ENCODE results near the gene TMPRSS2. TPM values are rescaled to one million over a fixed set of nuclear protein-coding genes. Genes with fewer than 3 reads are reported as not detected.
"Not testable (repeated sequence)": the region's sequence is repeated elsewhere in the genome, so short reads cannot be mapped to it uniquely, and the experiment has no call there.

Gene TMPRSS2
- total RNA-seq, 1 experiment from 2014 or later: not detected

GRCh38 chr21:41435706-41436105 lies 72.3 kb downstream of the TMPRSS2 start:
- in situ Hi-C loops (cut with HindIII; ENCODE audit: low sequenced_read_pairs): no loop called here

GRCh38 chr21:41433566-41433965 lies 74.4 kb downstream of the TMPRSS2 start:
- in situ Hi-C loops (cut with HindIII; ENCODE audit: low sequenced_read_pairs): no loop called here
- DNase-seq (ENCODE audit: low spot score): no peak

More at GRCh38 chr21:41435706-41436105, 72.3 kb downstream of the TMPRSS2 start:
- no peak for DNase-seq (ENCODE audit: low spot score)

GRCh38 chr21:41432562-41433460 lies 75.1 kb downstream of the TMPRSS2 start:
- in situ Hi-C loops (cut with HindIII; ENCODE audit: low sequenced_read_pairs): no loop called here
- DNase-seq (ENCODE audit: low spot score): no peak

- in situ Hi-C loops (cut with HindIII; ENCODE audit: low sequenced_read_pairs): no loop called here
- DNase-seq (ENCODE audit: low spot score): no peak
Measured at GRCh38 chr21:41431788-41432548, 76.0 kb downstream of the TMPRSS2 start.

GRCh38 chr21:41429925-41430491 lies 78.0 kb downstream of the TMPRSS2 start:
- no peak for DNase-seq (ENCODE audit: low spot score)
- in situ Hi-C loops (cut with HindIII; ENCODE audit: low sequenced_read_pairs): no loop called here

- DNase-seq (ENCODE audit: low spot score): no peak
- in situ Hi-C loops (cut with HindIII; ENCODE audit: low sequenced_read_pairs): no loop called here
Measured at GRCh38 chr21:41429305-41429704, 78.7 kb downstream of the TMPRSS2 start.

GRCh38 chr21:41428847-41429246 lies 79.1 kb downstream of the TMPRSS2 start:
- no peak for DNase-seq (ENCODE audit: low spot score)
- in situ Hi-C loops (cut with HindIII; ENCODE audit: low sequenced_read_pairs): no loop called here

- in situ Hi-C loops (cut with HindIII; ENCODE audit: low sequenced_read_pairs): no loop called here
- no peak for DNase-seq (ENCODE audit: low spot score)
Measured at GRCh38 chr21:41428311-41428710, 79.6 kb downstream of the TMPRSS2 start.

- in situ Hi-C loops (cut with HindIII; ENCODE audit: low sequenced_read_pairs): no loop called here
- DNase-seq (ENCODE audit: low spot score): no peak
Measured at GRCh38 chr21:41427556-41427955, 80.4 kb downstream of the TMPRSS2 start.

GRCh38 chr21:41426676-41427404 lies 81.1 kb downstream of the TMPRSS2 start:
- DNase-seq (ENCODE audit: low spot score): no peak
- in situ Hi-C loops (cut with HindIII; ENCODE audit: low sequenced_read_pairs): no loop called here

- DNase-seq (ENCODE audit: low spot score): peak; percentile 10
- in situ Hi-C loops (cut with HindIII; ENCODE audit: low sequenced_read_pairs): no loop called here
Measured at GRCh38 chr21:41425954-41426675, 81.8 kb downstream of the TMPRSS2 start, which contains the start of gene MX1. Gene MX1, plus strand, starts transcription at chr21:41426239. Its CDS starts 5,832 bp downstream, at chr21:41432071.

- DNase-seq (ENCODE audit: low spot score): no peak
Measured at GRCh38 chr21:41425588-41425953, 82.4 kb downstream of the TMPRSS2 start.

GRCh38 chr21:41423305-41423636 lies 84.7 kb downstream of the TMPRSS2 start:
- DNase-seq (ENCODE audit: low spot score); in situ Hi-C loops (cut with HindIII; ENCODE audit: low sequenced_read_pairs): not testable (repeated sequence)

More at GRCh38 chr21:41425588-41425953, 82.4 kb downstream of the TMPRSS2 start:
- in situ Hi-C loops (cut with HindIII; ENCODE audit: low sequenced_read_pairs): no loop called here

- in situ Hi-C loops (cut with HindIII; ENCODE audit: low sequenced_read_pairs): no loop called here
- DNase-seq (ENCODE audit: low spot score): no peak
Measured at GRCh38 chr21:41422546-41423304, 85.2 kb downstream of the TMPRSS2 start.

GRCh38 chr21:41420998-41421397 lies 87.0 kb downstream of the TMPRSS2 start:
- in situ Hi-C loops (cut with HindIII; ENCODE audit: low sequenced_read_pairs); DNase-seq (ENCODE audit: low spot score): not testable (repeated sequence)

GRCh38 chr21:41419921-41420862 lies 87.8 kb downstream of the TMPRSS2 start:
- in situ Hi-C loops (cut with HindIII; ENCODE audit: low sequenced_read_pairs): no loop called here

More at GRCh38 chr21:41419921-41420862, 87.8 kb downstream of the TMPRSS2 start:
- peak; percentile 46 for DNase-seq (ENCODE audit: low spot score)
